Calu3 (cell line): ENCODE results near the gene BCL11A. TPM values are rescaled to one million over a fixed set of nuclear protein-coding genes. Genes with fewer than 3 reads are reported as not detected.

Experiments
- BruUV-seq: library from RNA; stranded (reverse); fragments of 400-500 nt; replicated peaks from 2 replicates; lab custom pipeline; 2021; lab: Mats Ljungman, UMichigan
- CTCF ChIA-PET: fragments of 300-600 bp; sonication (Branson Sonifier 250); formaldehyde crosslinking; loops from one replicate; lab custom pipeline; 2022; ENCODE audit warnings: antibody characterized with exemption; lab: Charles Lee
- DNase-seq: peaks from one replicate; pipeline ENCODE4 v3.0.0; 2022
- H3K27ac Mint-ChIP-seq: one replicate; pipeline ENCODE4 v1.8.0; 2022; ENCODE audit warnings: mixed read lengths; ENCODE audit not compliant: unreplicated experiment
- H3K27me3 Mint-ChIP-seq: one replicate; pipeline ENCODE4 v1.8.0; 2022; ENCODE audit warnings: mixed read lengths; ENCODE audit not compliant: unreplicated experiment
- H3K36me3 Mint-ChIP-seq: one replicate; pipeline ENCODE4 v1.8.0; 2022; ENCODE audit warnings: mild to moderate bottlenecking, moderate library complexity, mixed read lengths; ENCODE audit not compliant: insufficient read depth, unreplicated experiment
- H3K4me1 Mint-ChIP-seq: one replicate; pipeline ENCODE4 v1.8.0; 2022; ENCODE audit warnings: mild to moderate bottlenecking, low read depth, mixed read lengths; ENCODE audit not compliant: unreplicated experiment
- H3K4me3 Mint-ChIP-seq: one replicate; pipeline ENCODE4 v1.8.0; 2022; ENCODE audit warnings: mild to moderate bottlenecking, low read depth, moderate library complexity, mixed read lengths; ENCODE audit not compliant: unreplicated experiment
- H3K9me3 Mint-ChIP-seq: one replicate; pipeline ENCODE4 v1.8.0; 2022; ENCODE audit warnings: low read depth, mixed read lengths; ENCODE audit not compliant: unreplicated experiment
- CTCF ChIP-seq: fragments of 200-600 bp; IDR thresholded peaks from one replicate; pipeline ENCODE4 v1.8.0; 2022; ENCODE audit warnings: antibody characterized with exemption; ENCODE audit not compliant: unreplicated experiment
- intact Hi-C: fragments of 100-400 bp; cut with micrococcal nuclease; formaldehyde crosslinking; loops from one replicate; pipeline ENCODE4 v1.10.0; 2022; ENCODE audit not compliant: unreplicated experiment
- total RNA-seq: library from RNA; stranded (reverse); gene quantifications from 2 replicates; pipeline ENCODE4 v1.2.3, GENCODE V29; 2022

Gene BCL11A
- total RNA-seq, 1 experiment from 2014 or later: 8.5 TPM

- intact Hi-C loops: no loop called here
- CTCF ChIA-PET: no interaction called here
- Mint-ChIP-seq H3K4me3 (no peak overlapping the region), H3K9me3 (no peaks in the 10 kb centered on the region), H3K36me3 (no peaks in the 10 kb centered on the region), H3K27me3 (peaks cover 39% of the 10 kb centered on the region), H3K4me1 (no peaks in the 10 kb centered on the region), H3K27ac (no peak overlapping the region)
- DNase-seq: no peak
- TF ChIP-seq CTCF: no peak
- BruUV-seq: no TSS peak
These were observed 62.6 kb downstream of the BCL11A start for GRCh38 chr2:60490848-60491247.

- intact Hi-C loops: no loop called here
- no peak overlapping the region for H3K27ac Mint-ChIP-seq
- DNase-seq: no peak
- H3K36me3 Mint-ChIP-seq: no peaks in the 10 kb centered on the region
- CTCF ChIA-PET: no interaction called here
- BruUV-seq: no TSS peak
- TF ChIP-seq CTCF: no peak
- H3K4me1 Mint-ChIP-seq: no peaks in the 10 kb centered on the region
- H3K4me3 Mint-ChIP-seq: no peak overlapping the region
- H3K27me3 Mint-ChIP-seq: peaks cover 39% of the 10 kb centered on the region
- H3K9me3 Mint-ChIP-seq: no peaks in the 10 kb centered on the region
These were observed 63.0 kb downstream of the BCL11A start for GRCh38 chr2:60490441-60490840.

- Mint-ChIP-seq H3K4me1 (no peaks in the 10 kb centered on the region), H3K36me3 (no peaks in the 10 kb centered on the region)
- no TSS peak for BruUV-seq
These were observed 64.2 kb downstream of the BCL11A start for GRCh38 chr2:60489289-60489688.

GRCh38 chr2:60488291-60488690 lies 65.2 kb downstream of the BCL11A start:
- Mint-ChIP-seq H3K4me3 (no peak overlapping the region), H3K27ac (no peak overlapping the region), H3K36me3 (no peaks in the 10 kb centered on the region), H3K4me1 (no peaks in the 10 kb centered on the region), H3K9me3 (no peaks in the 10 kb centered on the region), H3K27me3 (peaks cover 52% of the 10 kb centered on the region)
- BruUV-seq: no TSS peak
- CTCF ChIA-PET: no interaction called here
- no peak for TF ChIP-seq CTCF
- no peak for DNase-seq
- intact Hi-C loops: no loop called here

More at GRCh38 chr2:60489289-60489688, 64.2 kb downstream of the BCL11A start:
- intact Hi-C loops: no loop called here
- no peak for TF ChIP-seq CTCF
- Mint-ChIP-seq H3K27me3 (peaks cover 45% of the 10 kb centered on the region), H3K4me3 (no peak overlapping the region), H3K27ac (no peak overlapping the region), H3K9me3 (no peaks in the 10 kb centered on the region)
- DNase-seq: no peak
- CTCF ChIA-PET: no interaction called here
